IPS-20b (cell line): ENCODE results near the gene SERPINA7.
"Not testable (repeated sequence)": the region's sequence is repeated elsewhere in the genome, so short reads cannot be mapped to it uniquely, and the experiment has no call there.

ENCODE experiments used
- H3K27ac ChIP-seq: one replicate; pipeline ENCODE4 v1.5.1; 2013; ENCODE audit warnings: low read length
- H3K27me3 ChIP-seq: 2 replicates; pipeline ENCODE4 v1.6.1; 2013; ENCODE audit warnings: mild to moderate bottlenecking, low read length, inconsistent platforms; ENCODE audit not compliant: insufficient read depth
- H3K36me3 ChIP-seq: 2 replicates; pipeline ENCODE4 v1.6.1; 2013; ENCODE audit warnings: low read depth, mild to moderate bottlenecking, inconsistent platforms, low read length, moderate library complexity; ENCODE audit not compliant: insufficient read depth
- H3K4me1 ChIP-seq: 2 replicates; pipeline ENCODE4 v1.6.1; 2013; ENCODE audit warnings: mild to moderate bottlenecking, control low read depth, inconsistent platforms, low read length, moderate library complexity; ENCODE audit not compliant: insufficient read depth
- H3K4me3 ChIP-seq: 2 replicates; pipeline ENCODE4 v1.5.1; 2013; ENCODE audit warnings: mild to moderate bottlenecking, low read length, inconsistent platforms
- H3K9ac ChIP-seq: 2 replicates; pipeline ENCODE4 v1.6.1; 2013; ENCODE audit warnings: low read depth, mild to moderate bottlenecking, inconsistent platforms, low read length, moderate library complexity
- H3K9me3 ChIP-seq: 2 replicates; pipeline ENCODE4 v1.6.1; 2013; ENCODE audit warnings: mild to moderate bottlenecking, low read depth, low read length, inconsistent platforms; ENCODE audit not compliant: insufficient read depth

SERPINA7 gene

DNA sequence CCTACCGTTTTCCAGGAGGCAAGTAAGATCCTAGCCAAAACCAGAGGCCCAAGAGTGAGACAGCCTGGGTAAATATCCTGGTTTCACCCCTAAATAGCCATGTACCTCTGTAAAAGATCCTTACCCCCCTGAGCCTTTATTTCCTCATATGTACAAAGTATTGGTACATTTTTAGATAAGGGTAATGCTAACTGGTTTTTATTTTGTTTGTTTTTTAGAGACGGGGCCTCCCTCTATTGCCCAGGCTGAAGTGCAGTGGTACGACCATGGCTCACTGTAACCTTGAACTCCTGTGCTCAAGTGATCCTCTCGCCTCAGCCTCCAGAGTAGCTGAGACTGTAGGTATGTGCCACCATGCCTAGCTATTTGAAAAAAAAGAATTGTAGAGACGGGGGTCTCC, 29.4 kb downstream of the SERPINA7 start:
- Histone ChIP-seq H3K9me3 (peaks cover 3% of the 10 kb centered on the region; the same call in 1 of the 2 replicates), H3K36me3 (no peaks in the 10 kb centered on the region), H3K27ac (no peak overlapping the region), H3K4me1 (no peaks in the 10 kb centered on the region), H3K4me3 (no peak overlapping the region), H3K27me3 (no peaks in the 10 kb centered on the region), H3K9ac (no peak overlapping the region)

DNA sequence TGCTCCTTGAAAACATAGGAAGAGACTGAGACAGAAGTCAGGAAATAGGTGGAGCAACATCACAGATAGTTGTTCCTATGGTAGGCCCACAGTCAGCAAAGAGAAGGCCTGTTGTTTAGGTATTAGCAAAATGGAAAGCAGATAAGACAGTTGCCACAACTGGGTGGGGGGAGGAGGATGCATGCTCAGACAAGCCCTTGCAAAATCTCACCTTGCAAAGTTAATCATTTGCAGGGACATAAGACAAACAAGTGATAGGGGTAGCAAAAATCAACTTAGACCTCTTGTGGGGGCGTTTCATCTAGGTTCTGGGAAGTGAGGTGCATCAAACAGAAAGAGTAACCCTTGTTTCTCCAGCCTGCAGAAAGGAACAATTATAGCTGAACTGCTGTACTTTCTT, 30.7 kb downstream of the SERPINA7 start:
- no peak overlapping the region for H3K9ac ChIP-seq
- H3K9me3 ChIP-seq = peaks cover 1% of the 10 kb centered on the region; the same call in 1 of the 2 replicates
- no peaks in the 10 kb centered on the region for H3K27me3 ChIP-seq
- no peak overlapping the region for H3K27ac ChIP-seq
- H3K4me3 ChIP-seq = no peak overlapping the region
- no peaks in the 10 kb centered on the region for H3K36me3 ChIP-seq
- no peaks in the 10 kb centered on the region for H3K4me1 ChIP-seq

DNA sequence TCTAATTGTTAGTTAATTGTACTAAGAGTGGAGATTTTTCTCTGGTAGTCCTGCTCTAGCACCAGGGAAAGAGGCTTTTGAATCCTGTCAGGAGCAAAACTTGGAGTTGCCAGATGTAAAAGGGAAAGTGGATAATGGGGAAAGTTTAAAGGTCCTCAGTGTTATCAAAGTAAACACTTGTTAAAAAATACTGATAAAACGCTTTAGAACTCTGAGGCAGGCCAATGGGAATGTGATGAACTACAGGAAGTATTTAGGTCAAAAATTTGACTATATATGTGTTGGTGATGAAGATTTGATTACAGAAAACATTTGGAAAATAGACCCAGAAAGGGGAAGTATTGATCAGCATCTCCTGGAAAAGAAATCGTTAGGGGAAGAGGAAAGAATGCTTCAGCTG, 32.8 kb downstream of the SERPINA7 start:
- no peak overlapping the region for H3K27ac ChIP-seq
- H3K9me3 ChIP-seq = no peaks in the 10 kb centered on the region
- no peak overlapping the region for H3K9ac ChIP-seq
- no peaks in the 10 kb centered on the region for H3K27me3 ChIP-seq
- H3K36me3 ChIP-seq = no peaks in the 10 kb centered on the region
- H3K4me1 ChIP-seq = no peaks in the 10 kb centered on the region
- H3K4me3 ChIP-seq = no peak overlapping the region

DNA sequence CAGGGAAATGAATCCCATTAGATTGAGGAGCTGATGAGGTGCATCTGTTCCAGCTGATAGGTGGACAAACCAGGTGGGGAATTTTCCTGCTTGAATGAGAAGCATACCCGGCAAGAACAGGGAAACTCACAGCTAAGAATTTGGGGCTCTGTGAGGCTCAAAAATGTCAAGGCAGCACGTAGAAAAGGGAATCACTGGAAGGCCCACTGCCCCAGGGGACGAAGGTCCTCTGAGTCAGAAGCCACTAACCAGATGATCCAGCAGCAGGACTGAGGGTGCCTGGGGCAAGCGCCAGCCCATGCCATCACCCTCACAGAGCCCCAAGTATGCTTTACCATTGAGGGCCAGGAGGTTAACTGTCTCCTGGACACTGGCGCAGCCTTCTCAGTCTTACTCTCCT, 37.9 kb downstream of the SERPINA7 start:
- H3K4me1 ChIP-seq, H3K36me3 ChIP-seq, H3K27me3 ChIP-seq, H3K27ac ChIP-seq, H3K4me3 ChIP-seq, H3K9ac ChIP-seq, H3K9me3 ChIP-seq: not testable (repeated sequence)

DNA sequence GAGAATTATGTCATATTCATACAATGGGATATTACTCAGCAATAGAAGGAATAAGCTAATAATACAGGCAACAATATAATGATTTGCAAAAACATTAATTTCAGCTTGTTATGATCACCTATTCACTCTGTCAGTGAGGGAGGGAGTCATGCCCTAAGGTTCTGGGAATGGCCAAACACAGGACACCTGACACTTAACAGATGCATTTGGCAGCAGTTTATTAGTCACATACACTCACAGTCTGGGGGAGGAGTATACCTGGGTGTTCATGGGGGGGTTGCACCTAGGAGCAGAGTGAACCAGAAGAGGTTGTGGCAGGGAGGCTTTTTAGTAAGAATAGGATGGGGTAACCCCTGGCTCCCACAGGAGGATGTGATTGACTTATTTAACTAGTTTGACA, 38.3 kb downstream of the SERPINA7 start:
- Histone ChIP-seq H3K4me1 (no peaks in the 10 kb centered on the region), H3K9me3 (no peaks in the 10 kb centered on the region), H3K9ac (no peak overlapping the region), H3K27me3 (no peaks in the 10 kb centered on the region), H3K36me3 (no peaks in the 10 kb centered on the region), H3K27ac (no peak overlapping the region), H3K4me3 (no peak overlapping the region)

DNA sequence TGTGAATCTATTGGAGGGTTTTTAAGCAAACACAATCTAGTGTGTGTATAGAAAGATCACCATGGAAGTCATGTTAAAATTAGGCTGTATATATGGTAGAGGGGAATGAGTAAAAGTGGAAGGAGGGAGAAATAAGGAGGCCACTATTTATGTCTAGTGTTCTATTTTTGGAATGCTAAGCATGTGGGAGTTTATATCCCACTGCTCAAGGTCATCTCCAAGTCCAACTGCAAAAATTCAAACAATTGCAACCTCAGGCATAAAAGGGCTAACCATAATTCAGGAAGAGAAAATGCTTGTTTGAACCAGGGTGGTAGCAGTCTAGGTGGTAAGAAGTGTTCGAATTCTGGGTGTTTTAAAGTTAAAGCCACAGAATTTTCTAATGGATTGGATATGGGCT, 39.2 kb downstream of the SERPINA7 start:
- Histone ChIP-seq H3K27me3 (no peaks in the 10 kb centered on the region), H3K4me1 (no peaks in the 10 kb centered on the region), H3K36me3 (no peaks in the 10 kb centered on the region), H3K9me3 (no peaks in the 10 kb centered on the region), H3K27ac (no peak overlapping the region), H3K4me3 (no peak overlapping the region), H3K9ac (no peak overlapping the region)

DNA sequence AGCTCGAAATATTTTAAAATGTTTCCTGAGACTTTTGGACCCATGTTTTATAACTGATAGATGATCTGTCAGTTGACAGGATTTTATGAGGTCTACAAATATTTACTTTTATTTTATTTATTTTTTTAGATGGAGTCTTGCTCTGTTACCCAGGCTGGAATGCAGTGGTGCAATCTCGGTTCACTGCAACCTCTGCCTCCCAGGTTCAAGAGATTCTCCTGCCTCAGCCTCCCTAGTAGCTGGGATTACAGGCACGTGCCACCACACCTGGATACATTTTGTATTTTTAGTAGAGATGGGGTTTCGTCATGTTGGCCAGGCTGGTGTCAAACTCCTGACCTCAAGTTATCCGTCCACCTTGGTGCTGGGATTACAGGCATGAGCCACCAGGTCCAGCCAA, 50.0 kb downstream of the SERPINA7 start:
- H3K27ac ChIP-seq, H3K27me3 ChIP-seq, H3K9ac ChIP-seq, H3K4me1 ChIP-seq, H3K36me3 ChIP-seq, H3K9me3 ChIP-seq, H3K4me3 ChIP-seq: not testable (repeated sequence)
